ENCODE measurements around the gene WNT9B. TPM values are rescaled to one million over a fixed set of nuclear protein-coding genes. Genes with fewer than 3 reads are reported as not detected.

The WNT9B gene
- total RNA-seq, 2 experiments from 2014 or later = not detected

DNA sequence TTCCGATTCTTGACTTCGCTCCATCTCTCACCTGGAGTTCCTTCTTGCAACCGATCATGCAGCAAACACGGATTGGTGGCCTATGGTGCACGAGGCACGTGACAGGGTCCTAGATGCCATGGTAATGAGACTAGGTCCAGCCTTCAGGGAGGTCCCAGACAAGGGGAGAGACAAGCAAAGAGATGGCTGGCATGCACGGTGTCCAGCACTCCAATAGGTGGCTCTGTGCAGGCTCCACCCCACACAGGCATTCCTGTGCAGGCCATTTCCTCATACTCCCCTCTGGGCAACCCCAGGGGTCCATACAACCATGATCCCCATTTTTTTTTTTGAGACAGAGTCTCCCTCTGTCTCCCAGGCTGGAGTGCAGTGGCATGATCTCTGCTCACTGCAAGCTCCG, 31.3 kb downstream of the WNT9B start:
- Mint-ChIP-seq H3K27me3 (no peaks in the 10 kb centered on the region), H3K36me3 (ENCODE audit: low read depth) (no peaks in the 10 kb centered on the region), H3K9me3 (no peaks in the 10 kb centered on the region), H3K27ac (no peak overlapping the region), H3K4me3 (no peak overlapping the region), H3K4me1 (no peaks in the 10 kb centered on the region)
- CTCF ChIA-PET = interaction anchor here (0.6 kb wide), 1 partner anchor 59 kb away, joined by 3 read pairs; no protein-coding TSS in a partner anchor
- POLR2A ChIA-PET = no interaction called here
- DNase-seq = no peak

DNA sequence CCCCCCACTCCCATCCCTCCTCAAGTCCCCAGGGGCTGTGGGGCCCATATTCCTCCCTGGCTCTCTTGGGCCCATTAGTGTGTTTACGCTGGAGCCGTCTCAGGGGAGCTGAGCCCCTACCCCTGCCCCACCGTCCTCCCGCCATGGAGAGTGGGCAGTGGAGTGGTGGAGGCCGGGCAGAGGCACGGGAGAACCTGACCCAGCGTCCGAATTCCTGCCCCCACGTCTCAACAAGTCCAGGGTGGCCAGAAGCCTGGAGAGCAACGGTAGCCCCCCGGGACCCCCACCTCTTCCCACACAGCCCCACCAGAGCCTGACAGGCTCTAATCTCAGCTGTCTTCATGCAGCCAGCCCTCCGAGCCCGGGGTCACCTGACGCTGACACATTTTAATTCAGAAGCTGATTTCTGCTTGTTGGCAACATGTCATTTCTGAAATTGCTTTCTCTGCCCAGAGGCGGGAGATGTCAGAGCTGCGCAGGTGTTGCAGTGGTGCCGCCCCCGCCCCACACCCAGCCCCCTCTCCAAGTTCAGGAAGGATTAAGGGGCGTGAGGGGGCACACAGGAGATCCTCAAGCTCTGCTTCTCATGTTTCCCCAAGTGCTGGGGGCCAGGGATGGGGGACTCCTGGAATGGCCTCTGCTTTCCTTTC, 32.6 kb downstream of the WNT9B start:
- Mint-ChIP-seq H3K27ac (no peak overlapping the region), H3K36me3 (ENCODE audit: low read depth) (no peaks in the 10 kb centered on the region), H3K9me3 (no peaks in the 10 kb centered on the region), H3K4me1 (no peaks in the 10 kb centered on the region), H3K27me3 (peaks cover 3% of the 10 kb centered on the region), H3K4me3 (no peak overlapping the region)
- ChIA-PET CTCF (no interaction called here), POLR2A (no interaction called here)
- no peak for DNase-seq

DNA sequence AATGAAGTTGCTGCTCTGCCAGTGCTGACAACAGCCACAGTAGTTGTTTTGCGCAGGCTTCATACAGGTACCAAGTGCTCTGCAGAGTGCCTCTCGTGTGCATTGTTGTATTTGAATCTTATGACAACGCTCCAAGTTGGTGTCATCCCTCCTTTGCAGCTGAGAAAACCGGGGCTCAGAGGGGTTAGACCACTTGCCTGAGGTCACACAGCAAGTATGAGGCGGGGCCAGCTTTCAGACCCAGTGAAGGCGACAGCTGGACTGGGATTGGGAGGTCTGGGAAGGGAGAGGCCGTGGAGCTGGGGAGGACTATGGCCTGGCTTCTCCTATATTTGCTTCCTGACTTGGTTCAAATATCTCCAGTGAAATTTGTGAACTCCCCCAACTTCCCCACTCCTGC, 33.2 kb downstream of the WNT9B start:
- H3K9me3 Mint-ChIP-seq = no peaks in the 10 kb centered on the region
- H3K4me1 Mint-ChIP-seq = no peaks in the 10 kb centered on the region
- POLR2A ChIA-PET = no interaction called here
- H3K27ac Mint-ChIP-seq = no peak overlapping the region
- DNase-seq = no peak
- no peak overlapping the region for H3K4me3 Mint-ChIP-seq
- no peaks in the 10 kb centered on the region for H3K36me3 Mint-ChIP-seq (ENCODE audit: low read depth)
- CTCF ChIA-PET = no interaction called here
- peaks cover 3% of the 10 kb centered on the region for H3K27me3 Mint-ChIP-seq

DNA sequence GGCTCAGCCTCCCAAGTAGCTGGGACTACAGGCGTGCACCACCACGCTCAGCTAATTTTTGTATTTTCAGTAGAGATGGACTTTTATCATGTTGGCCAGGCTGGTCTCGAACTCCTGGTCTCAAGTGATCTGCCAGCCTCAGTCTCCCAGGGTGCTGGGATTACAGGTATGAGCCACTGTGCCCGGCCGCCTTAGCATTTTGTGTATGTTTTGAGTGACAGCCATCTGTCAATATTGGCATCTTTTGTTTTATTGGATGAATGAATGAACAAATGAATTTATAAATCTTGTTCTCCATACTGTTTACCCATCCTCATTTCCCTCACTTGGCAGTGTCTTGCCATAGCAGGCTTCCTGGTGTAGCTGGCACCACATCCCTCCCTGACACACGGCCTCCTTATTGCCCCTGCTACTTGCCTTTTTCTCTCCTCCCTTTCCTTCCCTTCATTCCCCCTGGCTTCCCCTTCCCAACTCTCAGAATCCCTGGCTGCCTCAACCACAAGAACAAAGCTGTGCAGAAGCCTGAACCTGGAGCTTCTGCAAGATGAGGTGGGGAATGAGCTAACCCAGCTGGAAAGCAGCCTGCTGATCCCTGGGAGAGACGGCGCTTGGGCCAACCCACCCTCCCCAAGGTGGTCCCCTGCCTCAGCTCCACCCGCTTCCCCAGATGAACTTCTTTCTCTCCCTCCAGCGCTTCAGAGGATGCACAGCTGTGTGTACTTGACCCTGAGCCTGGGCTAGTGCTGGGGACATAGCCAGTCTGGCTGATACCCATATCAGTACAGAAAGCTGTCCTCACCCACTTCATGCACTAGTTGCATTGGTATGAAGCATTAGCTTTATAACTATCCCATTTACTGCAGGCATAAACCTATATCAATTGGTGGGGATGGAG, 34.3 kb downstream of the WNT9B start:
- H3K9me3 Mint-ChIP-seq = no peaks in the 10 kb centered on the region
- H3K4me1 Mint-ChIP-seq = no peaks in the 10 kb centered on the region
- DNase-seq = no peak
- ChIA-PET POLR2A (no interaction called here), CTCF (no interaction called here)
- no peak overlapping the region for H3K27ac Mint-ChIP-seq
- no peaks in the 10 kb centered on the region for H3K36me3 Mint-ChIP-seq (ENCODE audit: low read depth)
- no peak overlapping the region for H3K4me3 Mint-ChIP-seq
- H3K27me3 Mint-ChIP-seq = peaks cover 6% of the 10 kb centered on the region

DNA sequence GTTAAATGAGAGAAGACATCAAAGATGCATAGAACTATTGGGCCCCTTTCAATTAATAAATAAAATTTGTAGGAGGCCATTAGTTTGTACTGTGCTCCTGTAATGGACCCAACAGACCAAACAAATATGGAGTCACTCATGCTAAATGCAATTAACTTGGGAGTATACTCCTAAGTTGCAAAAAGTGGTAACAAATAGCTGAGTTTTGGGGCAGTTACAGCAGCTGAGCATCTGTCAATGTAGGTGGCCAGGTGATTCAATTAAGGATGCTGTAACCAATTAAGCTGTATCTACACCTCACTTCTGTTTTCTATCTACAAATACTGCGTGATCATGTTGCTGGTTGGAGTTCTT, 34.9 kb downstream of the WNT9B start:
- POLR2A ChIA-PET = no interaction called here
- no peak for DNase-seq
- H3K4me1 Mint-ChIP-seq = no peaks in the 10 kb centered on the region
- no peak overlapping the region for H3K27ac Mint-ChIP-seq
- CTCF ChIA-PET = no interaction called here
- H3K4me3 Mint-ChIP-seq = no peak overlapping the region
- H3K9me3 Mint-ChIP-seq = no peaks in the 10 kb centered on the region
- H3K36me3 Mint-ChIP-seq (ENCODE audit: low read depth) = no peaks in the 10 kb centered on the region
- peaks cover 6% of the 10 kb centered on the region for H3K27me3 Mint-ChIP-seq

DNA sequence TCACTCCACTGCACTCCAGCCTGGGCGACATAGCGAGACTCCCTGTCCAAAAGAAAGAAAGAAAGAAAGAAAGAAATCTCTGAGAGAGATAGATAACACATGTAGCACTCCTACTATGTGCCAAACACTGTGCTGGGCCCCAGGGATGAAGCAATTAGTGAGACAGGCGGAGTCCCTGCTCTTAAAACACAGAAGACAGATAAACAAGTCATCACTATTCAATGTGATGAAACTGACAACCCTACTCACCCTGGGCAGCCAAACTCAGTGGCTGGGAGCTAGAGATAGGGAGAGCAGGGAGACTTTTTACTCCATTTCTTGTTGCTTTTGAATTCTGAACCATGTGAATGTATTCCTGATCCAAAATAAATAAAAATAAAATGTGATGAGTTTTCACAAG, 36.3 kb downstream of the WNT9B start:
- Mint-ChIP-seq H3K4me1 (no peaks in the 10 kb centered on the region), H3K4me3 (no peak overlapping the region), H3K9me3 (no peaks in the 10 kb centered on the region), H3K27ac (no peak overlapping the region), H3K27me3 (peaks cover 10% of the 10 kb centered on the region), H3K36me3 (ENCODE audit: low read depth) (no peaks in the 10 kb centered on the region)
- CTCF ChIA-PET = no interaction called here
- POLR2A ChIA-PET = no interaction called here
- DNase-seq = no peak

DNA sequence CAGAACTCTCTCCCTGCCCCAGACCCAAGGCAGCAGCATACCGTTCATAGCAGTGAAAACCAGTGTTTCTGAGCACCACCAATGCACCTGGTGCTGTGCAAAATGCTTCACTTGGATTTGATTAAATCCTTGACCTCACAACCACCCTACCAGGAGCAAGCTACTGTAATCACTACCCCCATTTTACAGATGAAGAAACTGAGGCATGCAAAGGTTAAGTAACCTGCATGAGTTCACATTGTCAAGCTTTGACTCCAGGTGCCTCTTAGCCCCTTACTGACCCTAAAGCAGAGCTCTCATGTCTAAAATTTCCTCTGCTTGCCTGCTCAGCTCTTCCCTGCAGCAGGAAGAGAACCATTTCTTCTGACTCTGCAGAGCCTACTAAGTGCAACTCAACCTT, 37.3 kb downstream of the WNT9B start:
- H3K36me3 Mint-ChIP-seq (ENCODE audit: low read depth) = no peaks in the 10 kb centered on the region
- POLR2A ChIA-PET = no interaction called here
- CTCF ChIA-PET = no interaction called here
- no peaks in the 10 kb centered on the region for H3K4me1 Mint-ChIP-seq
- no peaks in the 10 kb centered on the region for H3K9me3 Mint-ChIP-seq
- no peak overlapping the region for H3K27ac Mint-ChIP-seq
- DNase-seq = no peak
- H3K4me3 Mint-ChIP-seq = no peak overlapping the region
- H3K27me3 Mint-ChIP-seq = peaks cover 10% of the 10 kb centered on the region

DNA sequence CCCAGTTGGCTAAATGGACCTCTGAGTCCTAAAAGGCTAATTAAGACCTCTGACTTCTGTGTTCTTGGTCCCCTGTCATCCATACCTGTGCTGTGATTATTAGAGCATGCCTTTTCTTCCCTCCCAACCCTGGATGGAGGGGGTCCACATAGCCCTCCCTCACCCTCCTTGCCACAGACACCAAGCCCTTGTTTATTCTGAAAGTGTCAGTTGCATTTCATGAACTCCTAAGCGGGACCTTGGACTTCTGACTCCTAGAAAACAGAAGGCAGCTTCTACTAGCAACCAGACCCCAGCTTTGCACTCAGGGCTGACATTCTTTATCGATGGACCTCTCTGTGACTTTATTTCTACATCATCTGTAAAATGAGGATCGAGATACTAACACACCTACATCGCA, 38.1 kb downstream of the WNT9B start:
- Mint-ChIP-seq H3K27ac (no peak overlapping the region), H3K36me3 (ENCODE audit: low read depth) (no peaks in the 10 kb centered on the region), H3K4me1 (no peaks in the 10 kb centered on the region), H3K4me3 (no peak overlapping the region), H3K9me3 (no peaks in the 10 kb centered on the region), H3K27me3 (peaks cover 10% of the 10 kb centered on the region)
- ChIA-PET POLR2A (no interaction called here), CTCF (no interaction called here)
- DNase-seq = no peak

DNA sequence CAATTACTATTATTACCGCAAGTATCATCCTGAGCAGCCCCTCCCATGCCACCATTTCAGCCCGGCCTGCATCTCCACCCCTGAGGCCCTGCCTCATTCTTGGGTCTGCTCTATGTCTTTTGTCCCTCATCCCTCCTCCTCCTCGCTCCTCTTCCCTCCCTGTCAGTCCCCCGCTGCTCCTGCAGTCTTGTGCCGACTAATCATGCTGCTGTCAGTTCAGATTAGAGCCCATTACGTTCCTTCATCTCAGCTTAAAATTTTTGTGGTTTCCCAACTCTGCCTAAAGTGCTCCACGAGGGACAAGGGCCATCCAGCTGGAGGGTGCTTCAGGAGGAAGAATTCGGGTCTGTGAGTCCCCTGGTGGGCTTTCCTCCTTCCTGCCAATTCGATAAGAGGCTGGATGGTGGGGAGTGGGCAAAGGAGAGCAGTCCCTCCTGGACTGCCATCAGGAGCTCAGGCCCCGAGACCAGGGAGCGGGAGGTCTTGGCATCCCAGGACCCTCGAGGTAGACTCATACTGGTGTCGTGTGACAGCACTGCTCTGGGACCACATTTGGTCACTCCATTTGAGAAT, 38.7 kb downstream of the WNT9B start:
- no peak for DNase-seq
- Mint-ChIP-seq H3K36me3 (ENCODE audit: low read depth) (no peaks in the 10 kb centered on the region), H3K27ac (no peak overlapping the region), H3K9me3 (no peaks in the 10 kb centered on the region), H3K4me1 (no peaks in the 10 kb centered on the region), H3K4me3 (no peak overlapping the region), H3K27me3 (peaks cover 10% of the 10 kb centered on the region)
- ChIA-PET POLR2A (no interaction called here), CTCF (no interaction called here)

DNA sequence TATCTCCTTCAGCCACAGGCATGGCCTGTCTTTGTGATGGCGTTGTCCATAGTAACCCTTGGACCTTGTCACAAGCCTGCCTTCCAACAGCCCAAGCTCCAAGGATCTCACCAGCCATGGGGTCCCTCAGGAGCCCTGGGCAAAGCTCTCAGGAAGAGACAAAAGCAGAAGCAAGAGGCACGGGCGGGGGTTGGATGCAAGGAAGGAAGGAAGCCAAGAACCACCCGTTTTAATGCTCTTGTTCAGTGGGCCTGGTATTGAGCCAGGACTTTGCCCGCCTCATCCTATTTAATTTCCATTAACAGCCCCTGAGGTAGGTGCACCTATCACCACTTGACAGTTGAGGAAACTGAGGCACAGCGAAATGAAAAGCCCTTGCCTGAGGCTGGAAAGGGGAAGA, 39.3 kb downstream of the WNT9B start:
- CTCF ChIA-PET = no interaction called here
- no peak for DNase-seq

DNA sequence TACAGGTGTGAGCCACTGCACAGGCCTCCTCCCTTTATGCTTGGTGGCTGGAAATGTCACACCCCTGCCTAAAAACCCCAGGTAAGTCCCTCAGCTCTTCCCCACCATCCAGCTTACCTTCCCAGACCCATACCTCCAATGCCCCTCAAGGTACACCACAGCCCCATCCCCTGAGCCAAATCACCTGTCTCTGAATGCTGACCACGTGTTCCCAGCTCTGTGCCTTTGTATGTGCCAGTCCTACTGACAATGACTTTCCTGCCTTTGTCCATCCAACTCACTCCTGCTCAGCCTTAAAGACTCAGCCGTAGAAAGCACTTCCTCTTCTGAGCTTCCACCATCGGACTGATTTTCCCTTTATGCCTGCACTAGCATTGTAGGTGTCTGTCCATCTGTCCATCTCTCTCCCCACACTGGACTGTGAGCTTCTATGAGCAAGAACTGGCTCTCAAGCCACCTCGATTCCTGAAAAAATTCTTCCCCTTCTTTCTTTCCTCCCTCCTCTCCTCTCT, 40.9 kb downstream of the WNT9B start:
- ChIA-PET CTCF (interaction anchor here (1.0 to 1.8 kb wide), 2 partner anchors 15 to 57 kb away, joined by 4 read pairs; no protein-coding TSS in a partner anchor), POLR2A (no interaction called here)
- Mint-ChIP-seq H3K4me1 (no peaks in the 10 kb centered on the region), H3K27me3 (peaks cover 13% of the 10 kb centered on the region), H3K9me3 (no peaks in the 10 kb centered on the region), H3K27ac (no peak overlapping the region), H3K4me3 (no peak overlapping the region), H3K36me3 (ENCODE audit: low read depth) (no peaks in the 10 kb centered on the region)
- no peak for DNase-seq

More for the DNA sequence above, 39.3 kb downstream of the WNT9B start:
- H3K4me3 Mint-ChIP-seq = no peak overlapping the region
- no peak overlapping the region for H3K27ac Mint-ChIP-seq
- peaks cover 10% of the 10 kb centered on the region for H3K27me3 Mint-ChIP-seq
- H3K4me1 Mint-ChIP-seq = no peaks in the 10 kb centered on the region
- POLR2A ChIA-PET = no interaction called here
- no peaks in the 10 kb centered on the region for H3K36me3 Mint-ChIP-seq (ENCODE audit: low read depth)
- no peaks in the 10 kb centered on the region for H3K9me3 Mint-ChIP-seq

DNA sequence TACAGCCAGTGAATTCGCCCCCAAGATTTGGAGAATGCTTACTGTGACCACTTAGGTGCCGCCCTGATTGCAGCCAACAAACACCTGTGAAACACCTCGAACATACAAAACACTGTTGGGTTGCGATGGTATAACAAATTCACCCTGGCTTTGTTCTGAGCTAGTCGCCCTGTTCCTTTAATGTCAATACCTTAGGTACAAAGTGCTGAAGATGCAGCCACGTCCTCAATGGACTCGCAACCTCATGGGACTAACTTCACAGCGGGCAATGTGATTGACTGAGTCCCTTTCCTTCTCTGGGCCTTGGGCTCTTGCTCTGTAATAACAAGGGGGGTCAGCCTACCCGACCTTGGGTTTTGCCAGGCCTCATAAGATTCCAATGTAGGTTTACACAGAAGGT, 42.6 kb downstream of the WNT9B start:
- POLR2A ChIA-PET = interaction anchor here (0.6 kb wide), 1 partner anchor 98 kb away, joined by 10 read pairs; no protein-coding TSS in a partner anchor
- CTCF ChIA-PET = no interaction called here
- H3K4me3 Mint-ChIP-seq = no peak overlapping the region
- H3K4me1 Mint-ChIP-seq = no peaks in the 10 kb centered on the region
- H3K27ac Mint-ChIP-seq = no peak overlapping the region
- H3K27me3 Mint-ChIP-seq = peaks cover 10% of the 10 kb centered on the region
- no peaks in the 10 kb centered on the region for H3K36me3 Mint-ChIP-seq (ENCODE audit: low read depth)
- no peaks in the 10 kb centered on the region for H3K9me3 Mint-ChIP-seq
- DNase-seq = no peak

DNA sequence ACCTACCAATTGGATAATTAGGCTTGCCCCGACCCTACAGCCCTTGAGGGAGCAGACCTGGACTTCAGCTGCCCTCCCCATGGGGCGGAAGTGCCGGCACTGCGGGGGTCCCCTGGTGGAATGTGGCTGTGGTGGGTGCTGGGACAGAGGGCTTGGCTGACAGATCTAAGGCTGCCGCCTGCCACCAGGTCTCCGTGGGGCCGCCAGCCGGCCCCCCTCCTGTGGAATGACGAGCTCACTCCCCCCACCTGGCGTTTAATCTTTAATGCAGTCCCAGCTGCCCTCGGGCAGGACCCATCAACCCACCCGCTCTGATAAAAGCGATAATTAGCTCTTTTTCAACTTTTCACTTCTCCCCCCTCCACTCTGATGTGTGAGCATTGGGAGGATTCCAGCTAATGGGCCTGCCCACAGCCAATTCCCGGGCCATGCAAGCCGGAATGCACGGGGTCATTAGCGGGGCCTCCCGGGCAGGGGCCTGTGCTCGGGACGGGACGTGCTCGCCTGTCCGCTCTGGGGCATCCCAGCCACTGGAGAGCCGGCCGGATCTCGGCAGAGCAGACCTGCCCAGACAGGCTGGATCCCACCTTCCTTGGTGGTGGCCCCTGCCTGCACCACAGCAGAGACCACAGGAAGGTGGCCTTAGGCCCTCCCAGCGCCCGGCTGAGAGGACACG, 43.2 kb downstream of the WNT9B start:
- Mint-ChIP-seq H3K4me1 (no peaks in the 10 kb centered on the region), H3K9me3 (no peaks in the 10 kb centered on the region), H3K4me3 (no peak overlapping the region), H3K27me3 (peaks cover 13% of the 10 kb centered on the region), H3K27ac (no peak overlapping the region), H3K36me3 (ENCODE audit: low read depth) (no peaks in the 10 kb centered on the region)
- POLR2A ChIA-PET = interaction anchor here (0.6 kb wide), 1 partner anchor 99 kb away, joined by 10 read pairs; no protein-coding TSS in a partner anchor
- CTCF ChIA-PET = no interaction called here
- no peak for DNase-seq
